ENCODE results near the gene GGTA1. TPM values are rescaled to one million over a fixed set of nuclear protein-coding genes. Genes with fewer than 3 reads are reported as not detected.

Gene GGTA1
- polyA plus RNA-seq, 1 donor from 2014 or later, result not detected

DNA sequence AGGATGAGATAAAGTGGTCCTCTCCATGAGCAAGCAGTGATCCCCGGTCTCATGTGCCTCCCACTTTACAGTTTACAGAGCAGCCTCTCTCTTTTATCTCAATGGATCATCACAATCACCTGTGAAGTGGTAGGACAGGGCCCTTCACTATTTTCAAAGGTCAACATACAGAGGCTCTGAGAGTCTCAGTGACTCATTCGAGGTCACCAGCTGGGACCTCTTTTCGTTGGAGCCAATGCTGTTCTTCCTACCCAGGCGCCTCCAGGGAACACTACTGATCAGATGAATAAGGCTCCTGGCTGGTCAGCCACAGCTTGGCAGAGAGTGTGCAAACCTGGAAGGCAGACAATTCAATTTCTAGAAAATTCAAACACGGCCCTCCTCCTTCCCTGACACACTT, 16.6 kb downstream of the GGTA1 start:
- H3F3A ChIP-seq (ENCODE audit: insufficient read depth, low read length, poor library complexity, severe bottlenecking), result no peaks in the 10 kb centered on the region
- H3K4me2 ChIP-seq (ENCODE audit: low read length), result no peak overlapping the region
- no peaks in the 10 kb centered on the region for H3K36me3 ChIP-seq (ENCODE audit: insufficient read depth, low read length)
- no peak overlapping the region for H3K4me3 ChIP-seq (ENCODE audit: low read length)
- H3K79me2 ChIP-seq (replicated peaks; ENCODE audit: insufficient read depth, low read length), result no peaks in the 10 kb centered on the region
- H2AFZ ChIP-seq (ENCODE audit: low read depth, low read length), result no peak overlapping the region
- H4K20me1 ChIP-seq (ENCODE audit: insufficient read depth), result no peaks in the 10 kb centered on the region
- no peaks in the 10 kb centered on the region for H3K27me3 ChIP-seq (ENCODE audit: insufficient read depth, low read depth, low read length)
- no peaks in the 10 kb centered on the region for H3K9me3 ChIP-seq (ENCODE audit: low read length)
- no peak overlapping the region for H3K27ac ChIP-seq (ENCODE audit: low read length)
- no peak overlapping the region for H3K9ac ChIP-seq (ENCODE audit: low read length)
- TF ChIP-seq EZH2 (IDR thresholded peaks at IDR 0.05; ENCODE audit: borderline replicate concordance, insufficient read depth, low read length, poor library complexity, severe bottlenecking) (no peak), SMC3 (conservative IDR thresholded peaks at IDR 0.05; ENCODE audit: poor library complexity) (no peak), MXI1 (conservative IDR thresholded peaks at IDR 0.05; ENCODE audit: poor library complexity, severe bottlenecking) (no peak), EP300 (conservative IDR thresholded peaks at IDR 0.05; ENCODE audit: poor library complexity, severe bottlenecking) (no peak), RAD21 (conservative IDR thresholded peaks at IDR 0.05) (no peak), POLR2AphosphoS5 (IDR thresholded peaks at IDR 0.05) (no peak), TAF1 (IDR thresholded peaks at IDR 0.05; ENCODE audit: low read depth) (no peak)
- TF ChIP-seq, protein P1, sequence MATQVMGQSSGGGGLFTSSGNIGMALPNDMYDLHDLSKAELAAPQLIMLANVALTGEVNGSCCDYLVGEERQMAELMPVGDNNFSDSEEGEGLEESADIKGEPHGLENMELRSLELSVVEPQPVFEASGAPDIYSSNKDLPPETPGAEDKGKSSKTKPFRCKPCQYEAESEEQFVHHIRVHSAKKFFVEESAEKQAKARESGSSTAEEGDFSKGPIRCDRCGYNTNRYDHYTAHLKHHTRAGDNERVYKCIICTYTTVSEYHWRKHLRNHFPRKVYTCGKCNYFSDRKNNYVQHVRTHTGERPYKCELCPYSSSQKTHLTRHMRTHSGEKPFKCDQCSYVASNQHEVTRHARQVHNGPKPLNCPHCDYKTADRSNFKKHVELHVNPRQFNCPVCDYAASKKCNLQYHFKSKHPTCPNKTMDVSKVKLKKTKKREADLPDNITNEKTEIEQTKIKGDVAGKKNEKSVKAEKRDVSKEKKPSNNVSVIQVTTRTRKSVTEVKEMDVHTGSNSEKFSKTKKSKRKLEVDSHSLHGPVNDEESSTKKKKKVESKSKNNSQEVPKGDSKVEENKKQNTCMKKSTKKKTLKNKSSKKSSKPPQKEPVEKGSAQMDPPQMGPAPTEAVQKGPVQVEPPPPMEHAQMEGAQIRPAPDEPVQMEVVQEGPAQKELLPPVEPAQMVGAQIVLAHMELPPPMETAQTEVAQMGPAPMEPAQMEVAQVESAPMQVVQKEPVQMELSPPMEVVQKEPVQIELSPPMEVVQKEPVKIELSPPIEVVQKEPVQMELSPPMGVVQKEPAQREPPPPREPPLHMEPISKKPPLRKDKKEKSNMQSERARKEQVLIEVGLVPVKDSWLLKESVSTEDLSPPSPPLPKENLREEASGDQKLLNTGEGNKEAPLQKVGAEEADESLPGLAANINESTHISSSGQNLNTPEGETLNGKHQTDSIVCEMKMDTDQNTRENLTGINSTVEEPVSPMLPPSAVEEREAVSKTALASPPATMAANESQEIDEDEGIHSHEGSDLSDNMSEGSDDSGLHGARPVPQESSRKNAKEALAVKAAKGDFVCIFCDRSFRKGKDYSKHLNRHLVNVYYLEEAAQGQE (IDR thresholded peaks at IDR 0.05; ENCODE audit: borderline replicate concordance), result no peak
- TF ChIP-seq, protein P2, sequence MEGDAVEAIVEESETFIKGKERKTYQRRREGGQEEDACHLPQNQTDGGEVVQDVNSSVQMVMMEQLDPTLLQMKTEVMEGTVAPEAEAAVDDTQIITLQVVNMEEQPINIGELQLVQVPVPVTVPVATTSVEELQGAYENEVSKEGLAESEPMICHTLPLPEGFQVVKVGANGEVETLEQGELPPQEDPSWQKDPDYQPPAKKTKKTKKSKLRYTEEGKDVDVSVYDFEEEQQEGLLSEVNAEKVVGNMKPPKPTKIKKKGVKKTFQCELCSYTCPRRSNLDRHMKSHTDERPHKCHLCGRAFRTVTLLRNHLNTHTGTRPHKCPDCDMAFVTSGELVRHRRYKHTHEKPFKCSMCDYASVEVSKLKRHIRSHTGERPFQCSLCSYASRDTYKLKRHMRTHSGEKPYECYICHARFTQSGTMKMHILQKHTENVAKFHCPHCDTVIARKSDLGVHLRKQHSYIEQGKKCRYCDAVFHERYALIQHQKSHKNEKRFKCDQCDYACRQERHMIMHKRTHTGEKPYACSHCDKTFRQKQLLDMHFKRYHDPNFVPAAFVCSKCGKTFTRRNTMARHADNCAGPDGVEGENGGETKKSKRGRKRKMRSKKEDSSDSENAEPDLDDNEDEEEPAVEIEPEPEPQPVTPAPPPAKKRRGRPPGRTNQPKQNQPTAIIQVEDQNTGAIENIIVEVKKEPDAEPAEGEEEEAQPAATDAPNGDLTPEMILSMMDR (IDR thresholded peaks at IDR 0.05; ENCODE audit: poor library complexity, severe bottlenecking), result no peak
- H3K9me2 ChIP-seq (ENCODE audit: insufficient read depth, low read length), result no peaks in the 10 kb centered on the region

DNA sequence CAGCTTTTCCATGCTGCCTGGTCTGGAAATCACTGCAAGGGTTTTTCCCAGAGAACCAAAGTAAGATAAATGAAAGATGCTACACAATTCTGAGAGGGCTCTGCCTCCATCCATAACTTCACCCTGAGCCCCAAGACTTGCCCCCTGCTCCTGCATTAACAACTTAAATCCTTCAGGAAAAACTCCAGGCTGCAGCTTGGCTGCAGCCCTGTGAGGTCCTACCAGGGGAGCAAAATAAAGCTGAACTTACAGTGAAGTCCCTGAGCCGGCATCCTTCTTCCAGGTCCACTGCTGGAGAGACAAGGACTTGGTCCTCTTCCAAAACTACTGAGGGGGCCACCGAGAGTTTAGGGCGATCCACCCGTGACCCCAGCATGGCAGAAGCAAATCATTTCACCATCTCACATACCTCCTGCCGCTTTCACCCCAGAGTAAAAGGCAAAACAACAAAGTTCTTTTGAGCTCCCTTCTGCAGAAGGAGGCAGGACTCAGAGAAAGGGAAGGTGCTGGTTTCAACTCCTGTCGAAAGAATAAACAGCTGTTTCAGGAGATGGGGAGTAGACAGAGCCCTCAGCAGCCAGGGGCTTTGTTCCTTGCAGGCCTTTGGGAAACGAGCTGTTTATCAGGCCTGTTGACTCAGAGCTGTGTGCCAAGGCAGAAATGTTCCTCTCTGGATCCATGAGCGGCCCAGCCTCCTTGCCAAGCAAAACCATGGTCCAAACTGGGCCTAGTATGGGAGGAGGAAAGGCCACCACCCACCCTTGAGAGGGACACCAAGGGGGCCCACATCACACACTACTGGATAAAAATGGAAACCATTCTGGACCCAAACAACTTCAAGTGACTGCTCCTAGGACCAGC, 20.6 kb downstream of the GGTA1 start:
- TF ChIP-seq, protein P2 (IDR thresholded peaks at IDR 0.05; ENCODE audit: poor library complexity, severe bottlenecking), result no peak
- TF ChIP-seq POLR2AphosphoS5 (IDR thresholded peaks at IDR 0.05) (no peak), MXI1 (conservative IDR thresholded peaks at IDR 0.05; ENCODE audit: poor library complexity, severe bottlenecking) (no peak), TAF1 (IDR thresholded peaks at IDR 0.05; ENCODE audit: low read depth) (no peak), EZH2 (IDR thresholded peaks at IDR 0.05; ENCODE audit: borderline replicate concordance, insufficient read depth, low read length, poor library complexity, severe bottlenecking) (no peak), RAD21 (conservative IDR thresholded peaks at IDR 0.05) (no peak), EP300 (conservative IDR thresholded peaks at IDR 0.05; ENCODE audit: poor library complexity, severe bottlenecking) (no peak), SMC3 (conservative IDR thresholded peaks at IDR 0.05; ENCODE audit: poor library complexity) (no peak)
- TF ChIP-seq, protein P1 (IDR thresholded peaks at IDR 0.05; ENCODE audit: borderline replicate concordance), result no peak
- H3K4me3 ChIP-seq (ENCODE audit: low read length), result no peak overlapping the region
- H3K4me2 ChIP-seq (ENCODE audit: low read length), result no peak overlapping the region
- no peaks in the 10 kb centered on the region for H3K9me3 ChIP-seq (ENCODE audit: low read length)
- no peak overlapping the region for H3K9ac ChIP-seq (ENCODE audit: low read length)
- no peak overlapping the region for H3K27ac ChIP-seq (ENCODE audit: low read length)
- H3K9me2 ChIP-seq (ENCODE audit: insufficient read depth, low read length), result no peaks in the 10 kb centered on the region
- no peaks in the 10 kb centered on the region for H3K36me3 ChIP-seq (ENCODE audit: insufficient read depth, low read length)
- H3K27me3 ChIP-seq (ENCODE audit: insufficient read depth, low read depth, low read length), result no peaks in the 10 kb centered on the region
- H4K20me1 ChIP-seq (ENCODE audit: insufficient read depth), result no peaks in the 10 kb centered on the region
- H3K79me2 ChIP-seq (replicated peaks; ENCODE audit: insufficient read depth, low read length), result no peaks in the 10 kb centered on the region
- H2AFZ ChIP-seq (ENCODE audit: low read depth, low read length), result no peak overlapping the region
- no peaks in the 10 kb centered on the region for H3F3A ChIP-seq (ENCODE audit: insufficient read depth, low read length, poor library complexity, severe bottlenecking)

Data from neural cell (in vitro differentiated cells).